Measurements from ENCODE around the gene KCTD8. TPM values are rescaled to one million over a fixed set of nuclear protein-coding genes. Genes with fewer than 3 reads are reported as not detected.

The KCTD8 gene
- total RNA-seq, 3 donors from 2014 or later (not counting 1 experiment from before 2014, with no cell fraction given): not detected

GRCh38 chr4:44237643-44238042, 211.0 kb downstream of the KCTD8 start:
- DNase-seq (no peak), ATAC-seq (no peak)
- Mint-ChIP-seq H3K9me3 (peaks cover 15 to 20% of the 10 kb centered on the region in 2 donors), H3K27me3 (ENCODE audit: low read depth in 2 of 2) (no peaks in the 10 kb centered on the region), H3K36me3 (peaks cover under 1% of the 10 kb centered on the region), H3K4me3 (no peak overlapping the region), H3K27ac (no peak overlapping the region), H3K4me1 (no peaks in the 10 kb centered on the region)
- intact Hi-C loops (cut with micrococcal nuclease): no loop called here
- TF ChIP-seq CTCF (IDR thresholded peaks at IDR 0.05): no peak
- Histone ChIP-seq H3K4me1 (ENCODE audit: control insufficient read depth, insufficient read depth, low read length) (no peaks in the 10 kb centered on the region), H3K9me3 (ENCODE audit: control insufficient read depth, insufficient read depth, low read length) (no peaks in the 10 kb centered on the region), H3K36me3 (ENCODE audit: control insufficient read depth, insufficient read depth, low read length) (no peaks in the 10 kb centered on the region), H3K4me3 (ENCODE audit: low read length) (no peak overlapping the region), H3K27ac (ENCODE audit: low read length) (no peak overlapping the region), H3K27me3 (ENCODE audit: control insufficient read depth, insufficient read depth, low read length) (no peaks in the 10 kb centered on the region)

- Mint-ChIP-seq H3K27me3 (ENCODE audit: low read depth in 2 of 2) (no peaks in the 10 kb centered on the region), H3K9me3 (peaks cover 14 to 20% of the 10 kb centered on the region in 2 donors), H3K4me3 (no peak overlapping the region), H3K27ac (no peak overlapping the region), H3K4me1 (no peaks in the 10 kb centered on the region), H3K36me3 (no peaks in the 10 kb centered on the region)
- H3K9me3 ChIP-seq (ENCODE audit: control insufficient read depth, insufficient read depth, low read length): no peaks in the 10 kb centered on the region
- ATAC-seq (no peak), DNase-seq (no peak)
- no peak for TF ChIP-seq CTCF (IDR thresholded peaks at IDR 0.05)
- intact Hi-C loops (cut with micrococcal nuclease): no loop called here
- no peaks in the 10 kb centered on the region for H3K36me3 ChIP-seq (ENCODE audit: control insufficient read depth, insufficient read depth, low read length)
- WGBS (ENCODE audit: insufficient coverage): 93% methylated on average over 3 of the region's 3 CpGs
- H3K4me1 ChIP-seq (ENCODE audit: control insufficient read depth, insufficient read depth, low read length): no peaks in the 10 kb centered on the region
- no peak overlapping the region for H3K4me3 ChIP-seq (ENCODE audit: low read length)
- no peak overlapping the region for H3K27ac ChIP-seq (ENCODE audit: low read length)
- H3K27me3 ChIP-seq (ENCODE audit: control insufficient read depth, insufficient read depth, low read length): no peaks in the 10 kb centered on the region
Observed at GRCh38 chr4:44235897-44236296, 212.7 kb downstream of the KCTD8 start.

- no peaks in the 10 kb centered on the region for H3K36me3 ChIP-seq (ENCODE audit: control insufficient read depth, insufficient read depth, low read length)
- TF ChIP-seq CTCF (IDR thresholded peaks at IDR 0.05): no peak
- H3K27ac ChIP-seq (ENCODE audit: low read length): no peak overlapping the region
- WGBS (ENCODE audit: insufficient coverage): 50% methylated on average over 1 of the region's 1 CpG
- H3K9me3 ChIP-seq (ENCODE audit: control insufficient read depth, insufficient read depth, low read length): no peaks in the 10 kb centered on the region
- H3K27ac Mint-ChIP-seq: no peak overlapping the region
- no peak overlapping the region for H3K4me3 Mint-ChIP-seq
- intact Hi-C loops (cut with micrococcal nuclease): no loop called here
- no peaks in the 10 kb centered on the region for H3K4me1 ChIP-seq (ENCODE audit: control insufficient read depth, insufficient read depth, low read length)
- H3K27me3 Mint-ChIP-seq (ENCODE audit: low read depth in 2 of 2): no peaks in the 10 kb centered on the region
- no peak overlapping the region for H3K4me3 ChIP-seq (ENCODE audit: low read length)
- H3K27me3 ChIP-seq (ENCODE audit: control insufficient read depth, insufficient read depth, low read length): no peaks in the 10 kb centered on the region
- peaks cover 12 to 22% of the 10 kb centered on the region in 2 donors for H3K9me3 Mint-ChIP-seq
- ATAC-seq: no peak
- peaks cover 7% of the 10 kb centered on the region for H3K36me3 Mint-ChIP-seq
- H3K4me1 Mint-ChIP-seq: no peaks in the 10 kb centered on the region
- DNase-seq: no peak
Observed at GRCh38 chr4:44232262-44232661, 216.3 kb downstream of the KCTD8 start.

GRCh38 chr4:44231006-44231405, 217.6 kb downstream of the KCTD8 start:
- no peak for ATAC-seq
- peaks cover 7% of the 10 kb centered on the region for H3K36me3 Mint-ChIP-seq

More at GRCh38 chr4:44231006-44231405, 217.6 kb downstream of the KCTD8 start:
- no peaks in the 10 kb centered on the region for H3K27me3 Mint-ChIP-seq (ENCODE audit: low read depth in 2 of 2)
- Histone ChIP-seq H3K27ac (ENCODE audit: low read length) (no peak overlapping the region), H3K27me3 (ENCODE audit: control insufficient read depth, insufficient read depth, low read length) (no peaks in the 10 kb centered on the region), H3K4me1 (ENCODE audit: control insufficient read depth, insufficient read depth, low read length) (no peaks in the 10 kb centered on the region), H3K4me3 (ENCODE audit: low read length) (no peak overlapping the region), H3K9me3 (ENCODE audit: control insufficient read depth, insufficient read depth, low read length) (no peaks in the 10 kb centered on the region), H3K36me3 (ENCODE audit: control insufficient read depth, insufficient read depth, low read length) (no peaks in the 10 kb centered on the region)
- intact Hi-C loops (cut with micrococcal nuclease): no loop called here
- no peaks in the 10 kb centered on the region for H3K4me1 Mint-ChIP-seq
- no peak for DNase-seq
- no peak for TF ChIP-seq CTCF (IDR thresholded peaks at IDR 0.05)
- H3K4me3 Mint-ChIP-seq: no peak overlapping the region
- H3K9me3 Mint-ChIP-seq: peaks cover 11 to 24% of the 10 kb centered on the region in 2 donors
- WGBS (ENCODE audit: insufficient coverage): 100% methylated on average over 1 of the region's 2 CpGs
- no peak overlapping the region for H3K27ac Mint-ChIP-seq
